K562 (cell line): Measurements from ENCODE around the gene KNL1. TPM values are rescaled to one million over a fixed set of nuclear protein-coding genes. Genes with fewer than 3 reads are reported as not detected.

Source experiments
- ATAC-seq: fragments of 200-7000 bp; cut with Tn5 transposase; 3 replicates; pipeline ENCODE4 v1.9.1; 2020; ENCODE audit warnings: moderate library complexity
- BruUV-seq: library from RNA; stranded (reverse); fragments of 400-500 nt; replicated peaks from 2 replicates; lab custom pipeline; 2021; lab: Mats Ljungman, UMichigan
- CTCF ChIA-PET: fragments of 300-600 bp; formaldehyde crosslinking; extraction: SDS; loops from one replicate; lab custom pipeline; 2021; ENCODE audit warnings: low intra/inter-chr PET ratio; lab: Yijun Ruan, JAX
- POLR2A ChIA-PET: fragments of 300-600, 350-650 bp; sonication (Branson Sonifier 250); formaldehyde crosslinking; extraction: SDS; loops from one replicate; lab custom pipeline; 2021; ENCODE audit warnings: antibody characterized with exemption, inconsistent platforms; lab: Yijun Ruan, JAX
- DNase-seq, 4 experiments: peaks; one replicate each; pipeline versions ENCODE4 v3.0.0 to v3.0.0-alpha.2; 2011 to 2018; ENCODE audit warnings: low spot score in 3 of 4, mixed read lengths in 3 of 4; ENCODE audit errors: extremely low read depth in 1 of 4
- FAIRE-seq: peaks from 2 replicates; lab custom pipeline; 2011; peaks lifted over from hg19 to GRCh38; lab: Jason Lieb, UNC
- H2AFZ ChIP-seq: 2 replicates; pipeline ENCODE4 v1.6.0; 2011; ENCODE audit warnings: low read depth, low read length, control low read depth, inconsistent platforms
- H3K27ac ChIP-seq: fragments of 200-600 bp; 3 replicates; pipeline ENCODE4 v1.8.0; 2011; ENCODE audit warnings: low read depth, mild to moderate bottlenecking, control low read depth, inconsistent platforms, low read length, moderate library complexity, mixed read lengths; ENCODE audit errors: extremely low read depth
- H3K27me3 ChIP-seq, 2 experiments: fragments of 300-600 bp in 1 of 2; 2 replicates in 1 of 2; 3 replicates in 1 of 2; pipeline versions ENCODE4 v1.6.0 to v1.8.0; 2011; ENCODE audit warnings: inconsistent platforms in 2 of 2, low read length in 2 of 2, mild to moderate bottlenecking in 1 of 2, mixed read lengths in 1 of 2, moderate library complexity in 1 of 2; ENCODE audit not compliant: control insufficient read depth in 2 of 2, insufficient read depth in 2 of 2
- H3K36me3 ChIP-seq: fragments of 300-600 bp; 3 replicates; pipeline ENCODE4 v1.8.0; 2011; ENCODE audit warnings: mild to moderate bottlenecking, low read length, inconsistent platforms; ENCODE audit not compliant: control insufficient read depth, insufficient read depth
- H3K4me1 ChIP-seq, 2 experiments: fragments of 200-600 bp in 1 of 2; replicated peaks in 1 of 2; 2 replicates in 1 of 2; 3 replicates in 1 of 2; pipeline versions ENCODE4 v1.5.1 to v1.8.0; 2011; ENCODE audit warnings: inconsistent platforms in 2 of 2, low read length in 2 of 2, mild to moderate bottlenecking in 1 of 2, mixed read lengths in 1 of 2, moderate library complexity in 1 of 2; ENCODE audit not compliant: control insufficient read depth in 2 of 2, insufficient read depth in 2 of 2
- H3K4me2 ChIP-seq: 2 replicates; pipeline ENCODE4 v1.6.1; 2011; ENCODE audit warnings: low read length, control low read depth, inconsistent platforms, mixed read lengths; ENCODE audit not compliant: insufficient read depth
- H3K4me3 ChIP-seq: fragments of 200-600 bp; sonication (generic), shearing (Covaris generic); 2 replicates; pipeline ENCODE4 v1.5.1; 2016; ENCODE audit warnings: control low read depth, inconsistent platforms
- H3K79me2 ChIP-seq: fragments of 200-600 bp; 3 replicates; pipeline ENCODE4 v1.8.0; 2011; ENCODE audit warnings: low read length, inconsistent platforms; ENCODE audit not compliant: control insufficient read depth, insufficient read depth
- H3K9ac ChIP-seq, 2 experiments: 2 replicates each; pipeline versions ENCODE4 v1.6.0 to v1.6.1; 2011; ENCODE audit warnings: low read depth in 2 of 2, low read length in 2 of 2, control low read depth in 1 of 2, inconsistent platforms in 1 of 2, mild to moderate bottlenecking in 1 of 2, mixed read lengths in 1 of 2; ENCODE audit not compliant: insufficient read depth in 1 of 2
- H3K9me1 ChIP-seq: one replicate; pipeline ENCODE4 v1.6.0; 2011; ENCODE audit warnings: inconsistent platforms, mild to moderate bottlenecking, low read length, moderate library complexity; ENCODE audit not compliant: control insufficient read depth, insufficient read depth
- H3K9me3 ChIP-seq: replicated peaks from 2 replicates; pipeline ENCODE4 v1.5.1; 2011; ENCODE audit warnings: low read depth, low read length, inconsistent platforms; ENCODE audit not compliant: control insufficient read depth, insufficient read depth
- H4K20me1 ChIP-seq: replicated peaks from 2 replicates; pipeline ENCODE4 v1.6.1; 2011; ENCODE audit warnings: low read length, inconsistent platforms, mixed read lengths; ENCODE audit not compliant: control insufficient read depth, insufficient read depth
- FOSL1 ChIP-seq: fragments of 200-800 bp; sonication (Bioruptor generic); conservative IDR thresholded peaks from 2 replicates; pipeline ENCODE4 v1.6.1; 2016; ENCODE audit warnings: missing genetic modification characterization, missing compliant biosample characterization
- GABPB2 ChIP-seq: fragments of 250-450 bp; sonication (Bioruptor Pico); conservative IDR thresholded peaks from 2 replicates; pipeline ENCODE4 v1.5.1; 2021; ENCODE audit warnings: mild to moderate bottlenecking
- HDAC2 ChIP-seq: fragments of 450-650 bp; IDR thresholded peaks from 2 replicates; pipeline ENCODE4 v1.6.1; 2016; ENCODE audit warnings: mild to moderate bottlenecking
- KDM1A ChIP-seq, 2 experiments: fragments of 450-650 bp; IDR thresholded peaks; 2 replicates each; pipeline ENCODE4 v1.6.1; 2016; ENCODE audit warnings: mild to moderate bottlenecking in 2 of 2
- MAZ ChIP-seq, 2 experiments: fragments of 450-650 bp in 1 of 2; sonication (generic) in 1 of 2; formaldehyde crosslinking; IDR thresholded peaks in 1 of 2; conservative IDR thresholded peaks in 1 of 2; 2 replicates each; pipeline versions ENCODE4 v1.4.0 to v1.5.0; 2020; ENCODE audit warnings: mild to moderate bottlenecking in 1 of 2, missing genetic modification reagents in 1 of 2
- SIRT6 ChIP-seq: IDR thresholded peaks from one replicate; pipeline ENCODE4 v1.6.1; 2012; ENCODE audit warnings: low read depth, mild to moderate bottlenecking, control low read depth, inconsistent platforms, low read length, moderate library complexity
- SMARCC2 ChIP-seq: fragments of 450-650 bp; IDR thresholded peaks from 2 replicates; pipeline ENCODE4 v1.6.1; 2017; ENCODE audit warnings: antibody characterized with exemption, moderate library complexity, mild to moderate bottlenecking, low read depth
- TFAM ChIP-seq: fragments of 250-450 bp; sonication (Bioruptor Pico); conservative IDR thresholded peaks from 2 replicates; pipeline ENCODE4 v1.5.0; 2021; ENCODE audit warnings: mild to moderate bottlenecking, moderate library complexity
- THAP7 ChIP-seq: fragments of 250-450 bp; sonication (Bioruptor Pico); IDR thresholded peaks from 2 replicates; pipeline ENCODE4 v1.5.0; 2021
- U2AF1 ChIP-seq: fragments of 200-400 bp; formaldehyde crosslinking; optimal IDR thresholded peaks from 2 replicates; pipeline ENCODE3; 2017; ENCODE audit warnings: mild to moderate bottlenecking, low read depth, low read length, moderate library complexity
- U2AF2 ChIP-seq: fragments of 200-400 bp; formaldehyde crosslinking; optimal IDR thresholded peaks from 2 replicates; pipeline ENCODE3; 2017; ENCODE audit warnings: low read depth, mild to moderate bottlenecking, low read length
- ZBED1 ChIP-seq: IDR thresholded peaks from 2 replicates; pipeline ENCODE4 v1.6.1; 2014
- ZNF561 ChIP-seq: fragments of 450-650 bp; formaldehyde crosslinking; conservative IDR thresholded peaks from 2 replicates; pipeline ENCODE4 v1.4.0; 2020; ENCODE audit warnings: mild to moderate bottlenecking, moderate library complexity
- WGBS: fragments of 100-300 bp; shearing (Covaris generic); methylation state at CpG from one replicate; pipeline ENCODE4 v1.1.6; 2016; ENCODE audit warnings: low coverage, mixed read lengths; ENCODE audit not compliant: insufficient coverage; ENCODE audit errors: missing lambda C conversion rate; 5-methylcytosine and 5-hydroxymethylcytosine counted together
- in situ Hi-C: fragments of 300-500 bp; cut with MboI; formaldehyde crosslinking; loops from 4 replicates; pipeline ENCODE4 v1.15.0; 2018; ENCODE audit warnings: inconsistent platforms, mixed read lengths
- intact Hi-C: fragments of 100-400 bp; cut with micrococcal nuclease; formaldehyde crosslinking; loops from 2 replicates; pipeline ENCODE4 v1.14.2; 2022
- polyA plus RNA-seq, 8 experiments: library from polyadenylated mRNA; depleted of rRNA in 4 of 8; stranded (reverse) in 5 of 8; unstranded in 3 of 8; fragments of >200 nt; fragmentation: Nextera tagmentation in 2 of 8; fragmentation: Illumina TruSeq in 1 of 8; extraction: Ambion mirVana in 2 of 8; extraction: Trizol in 1 of 8; gene quantifications; 2 replicates each; pipeline versions ENCODE4 v1.2.1 to v1.2.3, GENCODE V29; 2011 to 2014; ENCODE audit warnings: inconsistent platforms in 1 of 8, missing spikeins in 1 of 8
- total RNA-seq, 7 experiments: library from RNA; depleted of rRNA in 6 of 7; stranded (reverse); fragments of >200 nt in 6 of 7; fragmentation: Illumina TruSeq in 2 of 7; extraction: Trizol in 2 of 7; gene quantifications; 2 replicates each; pipeline versions ENCODE4 v1.2.1 to v1.2.3, GENCODE V29; 2011 to 2021; ENCODE audit warnings: low replicate concordance in 1 of 7
- TF ChIP-seq, protein P1 (sequence below): fragments of 250-450 bp; sonication (Bioruptor Pico); IDR thresholded peaks from 2 replicates; pipeline ENCODE4 v1.4.0; 2020; ENCODE audit warnings: mild to moderate bottlenecking, moderate library complexity, borderline replicate concordance
- TF ChIP-seq, protein P2 (sequence below): sonication (generic); formaldehyde crosslinking; IDR thresholded peaks from 2 replicates; pipeline ENCODE4 v1.8.0; 2022; ENCODE audit warnings: missing genetic modification reagents, mild to moderate bottlenecking, borderline replicate concordance

The KNL1 gene
- total and polyA plus RNA-seq, 9 of the 15 experiments (the other 6 are each of a cell fraction or from before 2014, with no cell fraction given): 14.5 to 65.4 (median 34.6) TPM

DNA sequence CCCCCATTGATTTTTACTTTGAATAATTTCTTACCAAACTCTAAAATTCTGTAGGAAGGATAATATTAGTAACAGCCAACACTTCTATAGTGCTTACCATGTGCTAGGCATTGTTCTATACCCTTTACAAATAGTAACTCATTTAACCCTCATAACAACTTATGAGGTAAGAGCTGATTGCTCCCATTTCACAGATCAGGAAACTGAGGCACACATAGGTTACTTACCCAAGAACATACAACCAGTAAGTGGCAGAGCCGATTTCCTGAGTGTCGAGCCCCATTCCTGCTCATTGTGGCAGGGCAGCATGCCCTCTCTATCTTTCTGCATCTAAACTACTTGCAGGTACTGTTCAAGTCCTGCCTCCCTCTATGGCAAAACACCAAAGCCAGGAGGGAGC lies 38.2 kb upstream of the KNL1 start:
- intact Hi-C loops (no loop called here), in situ Hi-C loops (no loop called here)
- H3K27me3 ChIP-seq: no peaks in the 10 kb centered on the region
- H3K9me3 ChIP-seq: no peaks in the 10 kb centered on the region
- peaks cover 21 to 35% of the 10 kb centered on the region in 2 experiments; a peak in 4 of 5 replicates for H3K4me1 ChIP-seq
- H3K4me3 ChIP-seq: no peak overlapping the region
- FAIRE-seq: no peak
- H3K36me3 ChIP-seq: peaks cover 57% of the 10 kb centered on the region
- CTCF ChIA-PET: no interaction called here
- H3K4me2 ChIP-seq: no peak overlapping the region
- ATAC-seq: no peak
- H4K20me1 ChIP-seq: no peaks in the 10 kb centered on the region
- H3K9me1 ChIP-seq: no peaks in the 10 kb centered on the region
- WGBS: 68% methylated on average over 2 of the region's 2 CpGs
- no peak for DNase-seq
- peaks cover 18% of the 10 kb centered on the region; the same call in 2 of the 3 replicates for H3K79me2 ChIP-seq
- H3K27ac ChIP-seq: no peak overlapping the region
- POLR2A ChIA-PET: interaction anchor here (0.6 kb wide), 1 partner anchor 94 kb away, joined by 3 read pairs; no protein-coding TSS in a partner anchor
- H2AFZ ChIP-seq: no peak overlapping the region
- H3K9ac ChIP-seq: no peak overlapping the region
- BruUV-seq: no TSS peak
- no peak for TF ChIP-seq ZBED1
- no peak for TF ChIP-seq THAP7 (CRISPR knock-in tag)
- 0 out of 2 replicates have a peak, but pooled peaks have one; percentile 42 for TF ChIP-seq HDAC2
- TF ChIP-seq FOSL1 (tag): no peak
- no peak for TF ChIP-seq U2AF2
- no peak for TF ChIP-seq TFAM (CRISPR knock-in tag)
- no peak for TF ChIP-seq SIRT6
- TF ChIP-seq ZNF561 (CRISPR knock-in tag): no peak
- peak; percentile 55 to 68; a peak in 3 of 4 replicates for TF ChIP-seq KDM1A (IDR thresholded peaks at IDR 0.05)
- no peak for TF ChIP-seq GABPB2
- TF ChIP-seq MAZ (CRISPR knock-in tag; conservative IDR thresholded peaks at IDR 0.05 in 1 of 2, IDR thresholded peaks at IDR 0.05 in 1 of 2): no peak
- no peak for TF ChIP-seq SMARCC2
- no peak for TF ChIP-seq U2AF1
- TF ChIP-seq, protein P1, sequence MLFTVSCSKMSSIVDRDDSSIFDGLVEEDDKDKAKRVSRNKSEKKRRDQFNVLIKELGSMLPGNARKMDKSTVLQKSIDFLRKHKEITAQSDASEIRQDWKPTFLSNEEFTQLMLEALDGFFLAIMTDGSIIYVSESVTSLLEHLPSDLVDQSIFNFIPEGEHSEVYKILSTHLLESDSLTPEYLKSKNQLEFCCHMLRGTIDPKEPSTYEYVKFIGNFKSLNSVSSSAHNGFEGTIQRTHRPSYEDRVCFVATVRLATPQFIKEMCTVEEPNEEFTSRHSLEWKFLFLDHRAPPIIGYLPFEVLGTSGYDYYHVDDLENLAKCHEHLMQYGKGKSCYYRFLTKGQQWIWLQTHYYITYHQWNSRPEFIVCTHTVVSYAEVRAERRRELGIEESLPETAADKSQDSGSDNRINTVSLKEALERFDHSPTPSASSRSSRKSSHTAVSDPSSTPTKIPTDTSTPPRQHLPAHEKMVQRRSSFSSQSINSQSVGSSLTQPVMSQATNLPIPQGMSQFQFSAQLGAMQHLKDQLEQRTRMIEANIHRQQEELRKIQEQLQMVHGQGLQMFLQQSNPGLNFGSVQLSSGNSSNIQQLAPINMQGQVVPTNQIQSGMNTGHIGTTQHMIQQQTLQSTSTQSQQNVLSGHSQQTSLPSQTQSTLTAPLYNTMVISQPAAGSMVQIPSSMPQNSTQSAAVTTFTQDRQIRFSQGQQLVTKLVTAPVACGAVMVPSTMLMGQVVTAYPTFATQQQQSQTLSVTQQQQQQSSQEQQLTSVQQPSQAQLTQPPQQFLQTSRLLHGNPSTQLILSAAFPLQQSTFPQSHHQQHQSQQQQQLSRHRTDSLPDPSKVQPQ (CRISPR knock-in tag): no peak
- TF ChIP-seq, protein P2, sequence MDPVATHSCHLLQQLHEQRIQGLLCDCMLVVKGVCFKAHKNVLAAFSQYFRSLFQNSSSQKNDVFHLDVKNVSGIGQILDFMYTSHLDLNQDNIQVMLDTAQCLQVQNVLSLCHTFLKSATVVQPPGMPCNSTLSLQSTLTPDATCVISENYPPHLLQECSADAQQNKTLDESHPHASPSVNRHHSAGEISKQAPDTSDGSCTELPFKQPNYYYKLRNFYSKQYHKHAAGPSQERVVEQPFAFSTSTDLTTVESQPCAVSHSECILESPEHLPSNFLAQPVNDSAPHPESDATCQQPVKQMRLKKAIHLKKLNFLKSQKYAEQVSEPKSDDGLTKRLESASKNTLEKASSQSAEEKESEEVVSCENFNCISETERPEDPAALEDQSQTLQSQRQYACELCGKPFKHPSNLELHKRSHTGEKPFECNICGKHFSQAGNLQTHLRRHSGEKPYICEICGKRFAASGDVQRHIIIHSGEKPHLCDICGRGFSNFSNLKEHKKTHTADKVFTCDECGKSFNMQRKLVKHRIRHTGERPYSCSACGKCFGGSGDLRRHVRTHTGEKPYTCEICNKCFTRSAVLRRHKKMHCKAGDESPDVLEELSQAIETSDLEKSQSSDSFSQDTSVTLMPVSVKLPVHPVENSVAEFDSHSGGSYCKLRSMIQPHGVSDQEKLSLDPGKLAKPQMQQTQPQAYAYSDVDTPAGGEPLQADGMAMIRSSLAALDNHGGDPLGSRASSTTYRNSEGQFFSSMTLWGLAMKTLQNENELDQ (CRISPR knock-in tag): no peak
